OCI-M2 (cell line): Measurements from ENCODE around the gene TRAF3.
"Not testable (repeated sequence)": the region's sequence is repeated elsewhere in the genome, so short reads cannot be mapped to it uniquely, and the experiment has no call there.

Experiments
- DNase-seq: peaks from one replicate; lab custom pipeline; 2025; ENCODE audit not compliant: unreplicated experiment; lab: John Stamatoyannopoulos, UW

Gene TRAF3

DNA sequence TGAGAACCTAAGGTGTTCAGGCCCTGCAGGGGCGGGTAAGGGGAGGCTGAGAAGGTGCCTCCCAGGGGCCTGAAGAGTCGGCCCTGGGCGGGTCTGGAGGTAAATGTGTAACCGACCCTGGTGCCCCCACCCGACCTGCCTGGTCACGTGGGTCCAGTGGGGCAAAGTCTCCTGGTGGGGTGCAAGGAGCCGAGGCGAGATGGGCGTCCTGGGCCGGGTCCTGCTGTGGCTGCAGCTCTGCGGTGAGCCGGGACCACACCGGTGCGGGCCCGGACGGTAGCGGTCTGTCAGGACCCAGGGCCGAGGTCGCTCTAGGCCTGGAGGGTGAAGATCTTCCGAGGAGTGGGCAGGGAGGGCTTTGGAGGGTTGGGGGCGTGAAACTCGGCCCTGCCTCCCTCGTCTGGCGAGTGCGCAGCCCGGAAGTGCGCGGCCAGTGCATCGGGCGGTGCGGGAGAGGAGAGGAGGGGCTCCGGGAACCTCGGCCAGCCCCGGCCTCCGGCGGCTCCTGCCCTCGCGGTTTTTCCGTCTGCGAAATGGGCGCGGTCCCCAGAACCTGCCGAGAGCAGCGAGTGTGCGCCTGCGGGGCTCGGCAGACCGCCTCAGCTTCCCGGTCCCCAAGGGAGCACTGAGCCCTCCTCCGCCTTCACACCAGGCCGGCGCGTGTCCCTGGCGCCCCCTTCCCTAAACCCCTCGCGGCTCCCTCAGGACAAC, 145.4 kb downstream of the TRAF3 start, which contains the start of gene AMN:
TSS of gene AMN (plus strand) at position 174 of the 711 bp plus-strand sequence. CDS start at position 200, 26 bp downstream.
- DNase-seq = no peak

DNA sequence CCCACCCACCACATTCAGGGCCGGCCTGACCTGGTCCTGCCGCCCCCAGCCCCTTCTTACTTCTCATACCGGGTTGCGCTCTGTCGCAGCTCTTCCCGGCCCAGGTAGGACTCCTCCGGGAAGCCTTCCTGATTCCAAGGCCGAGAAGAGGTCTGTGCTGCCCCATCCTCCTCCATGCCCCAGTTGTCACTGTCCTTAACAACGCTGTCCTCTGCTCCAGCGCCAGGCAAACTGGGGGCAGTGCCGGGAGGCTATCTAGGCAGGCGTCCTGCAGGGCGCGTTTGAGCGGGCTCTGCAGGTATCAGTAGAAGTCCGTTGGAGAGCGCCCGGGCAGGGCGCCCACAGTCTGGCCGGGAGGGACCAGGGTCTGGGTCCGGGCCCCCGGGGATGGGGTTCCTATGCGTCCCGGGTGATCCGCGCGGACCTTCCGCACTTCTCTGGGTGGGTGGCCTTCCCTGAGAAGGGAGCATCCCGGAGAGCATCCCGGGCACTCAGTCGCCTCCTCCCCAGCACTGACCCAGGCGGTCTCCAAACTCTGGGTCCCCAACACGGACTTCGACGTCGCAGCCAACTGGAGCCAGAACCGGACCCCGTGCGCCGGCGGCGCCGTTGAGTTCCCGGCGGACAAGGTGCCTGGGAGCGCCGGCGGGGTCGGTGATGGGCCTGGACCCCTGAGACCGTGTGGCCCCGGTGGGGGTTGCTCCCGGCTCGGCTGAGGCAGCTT, 146.1 kb downstream of the TRAF3 start:
- no peak for DNase-seq

DNA sequence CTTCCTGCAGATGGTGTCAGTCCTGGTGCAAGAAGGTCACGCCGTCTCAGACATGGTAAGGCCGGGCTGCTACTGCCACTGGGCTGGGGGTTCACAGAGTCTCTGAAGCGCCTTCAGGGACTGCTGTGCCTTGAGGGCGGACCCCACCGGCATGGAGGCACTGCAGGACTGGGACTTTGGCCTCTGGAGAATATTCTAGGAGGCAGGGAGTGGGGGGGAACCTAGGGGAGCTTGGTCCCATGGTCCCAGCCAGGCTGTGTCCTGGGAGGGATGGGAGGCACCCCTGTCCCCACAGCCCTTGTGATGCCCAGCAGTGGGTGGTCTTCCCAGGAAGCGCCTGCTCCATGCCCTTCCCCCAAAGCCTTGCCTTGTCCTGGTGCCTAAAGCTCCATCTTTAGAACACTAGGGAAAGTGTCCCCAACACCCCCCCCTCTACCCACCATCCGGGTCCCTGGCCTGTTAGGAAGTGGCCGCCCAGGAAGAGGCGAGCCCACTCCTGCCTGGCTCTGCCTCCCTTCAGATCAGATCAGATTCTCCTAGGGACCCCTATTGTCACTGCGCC, 146.8 kb downstream of the TRAF3 start:
- DNase-seq = no peak

DNA sequence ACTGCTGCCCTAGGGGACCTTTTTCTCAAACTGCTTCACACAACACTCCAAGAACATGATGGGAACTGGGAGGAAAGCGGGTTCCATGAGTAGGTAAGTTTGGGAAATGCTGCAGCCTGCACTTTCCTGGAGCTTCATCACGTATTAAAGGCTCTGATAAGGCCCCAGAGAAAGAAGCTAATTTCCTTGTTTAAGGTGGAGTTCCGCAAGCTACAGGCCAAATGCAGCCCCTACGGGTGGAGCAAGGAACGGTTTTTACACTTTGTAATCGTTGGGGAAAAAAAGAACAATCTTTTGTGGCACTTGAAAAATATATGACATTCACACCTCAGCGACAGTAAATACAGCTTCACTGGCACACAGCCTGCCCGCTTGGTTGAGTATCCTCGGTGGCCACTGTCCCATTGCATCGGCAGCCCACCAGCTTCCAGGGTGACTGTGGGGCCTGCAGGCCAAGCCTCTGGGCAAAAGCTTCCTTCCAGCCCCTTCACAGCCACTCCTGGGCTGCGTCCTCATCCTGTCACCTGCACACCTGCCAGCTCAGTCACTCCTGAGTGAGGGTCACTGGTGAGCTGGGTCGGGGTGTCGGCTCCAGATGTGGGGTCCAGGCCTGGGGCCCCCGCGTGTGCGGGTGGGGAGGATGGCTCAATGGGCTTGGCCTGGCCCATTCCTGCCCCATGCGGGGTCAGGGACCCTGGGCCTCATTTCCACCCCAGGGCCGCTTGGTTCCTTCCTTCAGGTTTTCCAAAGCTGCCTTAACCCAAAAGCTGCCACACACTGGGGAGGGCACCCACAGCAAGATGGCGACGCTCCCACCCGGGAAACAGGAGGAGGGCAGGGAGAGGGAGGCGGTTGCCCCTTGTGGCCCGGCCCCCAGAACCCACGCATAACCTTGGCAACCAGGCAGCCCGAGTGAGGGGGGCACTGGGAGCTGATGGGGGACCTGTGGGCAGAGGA, 147.7 kb downstream of the TRAF3 start:
- no peak for DNase-seq

DNA sequence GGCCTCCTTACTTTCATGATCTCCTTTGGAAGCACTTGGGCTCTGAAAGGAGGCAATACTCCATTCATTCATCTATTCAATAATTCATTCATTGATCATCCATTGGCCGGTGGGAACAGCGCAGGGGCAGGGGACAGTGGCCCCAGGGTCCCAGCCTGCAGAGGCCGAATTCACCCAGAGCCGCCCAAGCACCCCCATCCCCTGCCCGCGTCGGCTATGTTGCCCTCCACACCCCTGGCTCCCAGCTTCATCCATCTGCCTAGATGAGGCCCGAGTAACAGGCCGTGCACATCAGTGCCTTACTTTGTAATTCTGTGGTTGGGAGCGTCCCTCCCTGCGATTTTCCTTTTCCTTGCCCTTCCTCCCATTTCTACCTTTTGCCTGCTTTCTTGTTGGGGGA, 148.4 kb downstream of the TRAF3 start:
- DNase-seq = no peak

DNA sequence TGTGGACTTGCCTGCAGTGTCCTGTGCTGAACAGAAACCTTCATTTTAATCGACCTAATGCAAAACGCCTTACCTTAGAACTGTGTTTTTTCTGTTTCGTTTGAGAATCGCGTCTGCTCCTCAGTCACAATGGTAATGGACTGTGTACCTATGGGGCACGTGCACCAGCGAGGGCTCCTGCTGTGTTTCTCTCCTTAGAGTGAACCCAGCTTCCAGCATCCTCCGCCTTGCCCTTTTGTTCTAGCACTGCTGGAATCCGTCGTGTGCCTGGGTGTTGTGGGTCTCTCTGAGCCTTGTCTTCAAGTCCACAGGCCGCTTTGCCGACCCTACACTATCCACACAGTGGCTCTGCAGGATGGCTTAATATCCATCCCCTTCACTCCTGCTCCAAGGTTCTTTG, 148.9 kb downstream of the TRAF3 start:
- no peak for DNase-seq

DNA sequence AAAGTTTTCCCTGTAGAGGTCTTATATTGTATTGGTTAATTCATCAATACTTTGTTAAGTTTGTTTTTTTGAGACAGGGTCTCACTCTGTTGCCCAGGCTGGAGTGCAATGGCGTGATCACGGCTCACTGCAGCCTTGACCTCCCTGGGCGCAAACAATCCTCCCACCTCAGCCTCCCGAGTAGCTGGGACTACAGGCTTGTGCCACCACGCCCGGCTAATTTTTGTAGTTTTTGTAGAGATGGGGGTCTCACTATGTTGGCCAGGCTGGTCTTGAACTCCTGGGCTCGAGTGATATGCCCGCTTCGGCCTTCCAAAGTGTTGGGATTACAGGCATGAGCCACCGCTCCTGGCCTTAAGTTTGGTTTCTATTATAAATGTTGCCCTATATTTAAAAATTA, 149.6 kb downstream of the TRAF3 start:
- not testable (repeated sequence) for DNase-seq

DNA sequence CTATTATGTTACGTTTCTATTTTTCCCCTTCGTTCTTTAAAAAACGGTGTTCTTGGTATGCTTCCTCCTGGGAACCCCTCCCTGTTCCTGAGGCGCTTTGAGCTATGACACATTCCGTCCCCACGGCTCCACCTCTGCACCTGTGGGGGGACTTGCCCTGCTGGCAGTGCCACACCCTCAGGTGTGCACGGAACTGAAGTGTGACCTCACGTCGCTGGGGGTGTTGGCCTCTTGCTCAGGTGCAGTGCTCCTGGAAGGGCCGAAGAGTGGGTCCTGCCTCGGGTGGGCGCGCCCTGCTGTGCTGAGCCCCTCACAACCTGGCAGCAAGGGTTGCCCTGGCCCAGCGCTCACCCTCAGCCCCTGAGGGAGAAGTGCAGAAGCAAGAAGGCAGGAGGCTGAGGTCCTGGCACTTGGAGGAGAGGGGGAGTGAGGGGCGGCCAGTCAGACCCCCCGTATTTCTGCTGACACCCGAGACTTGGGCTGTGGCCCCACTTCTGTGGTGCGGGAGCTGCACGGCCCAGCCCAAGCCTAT, 150.2 kb downstream of the TRAF3 start:
- DNase-seq = no peak

DNA sequence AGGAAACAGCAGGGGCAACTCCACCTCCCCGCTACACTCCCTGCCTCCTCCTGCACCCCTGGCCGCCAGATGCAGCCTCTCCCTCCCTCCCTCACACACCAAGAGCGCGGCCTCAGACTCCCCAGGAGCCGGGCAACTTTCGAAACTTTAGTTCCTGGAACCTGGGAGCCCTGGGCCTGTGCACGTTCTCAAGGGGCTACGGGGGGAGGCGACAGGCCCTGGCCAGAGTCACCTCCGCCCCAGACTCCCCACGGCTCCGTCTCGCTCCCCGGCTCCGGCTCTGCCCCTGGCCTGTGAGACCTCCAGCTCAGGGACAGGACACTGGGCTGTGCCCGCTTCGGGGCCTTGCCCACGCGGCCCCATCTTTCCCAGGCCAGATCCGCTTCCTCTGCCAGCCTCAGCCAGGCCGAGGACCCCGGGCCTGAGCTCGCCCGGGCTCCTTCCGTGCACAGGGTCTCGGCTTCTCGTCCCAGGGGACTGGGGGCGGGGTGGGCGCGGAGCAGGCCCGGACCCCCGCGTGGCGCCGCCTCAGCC, 150.7 kb downstream of the TRAF3 start:
- no peak for DNase-seq

DNA sequence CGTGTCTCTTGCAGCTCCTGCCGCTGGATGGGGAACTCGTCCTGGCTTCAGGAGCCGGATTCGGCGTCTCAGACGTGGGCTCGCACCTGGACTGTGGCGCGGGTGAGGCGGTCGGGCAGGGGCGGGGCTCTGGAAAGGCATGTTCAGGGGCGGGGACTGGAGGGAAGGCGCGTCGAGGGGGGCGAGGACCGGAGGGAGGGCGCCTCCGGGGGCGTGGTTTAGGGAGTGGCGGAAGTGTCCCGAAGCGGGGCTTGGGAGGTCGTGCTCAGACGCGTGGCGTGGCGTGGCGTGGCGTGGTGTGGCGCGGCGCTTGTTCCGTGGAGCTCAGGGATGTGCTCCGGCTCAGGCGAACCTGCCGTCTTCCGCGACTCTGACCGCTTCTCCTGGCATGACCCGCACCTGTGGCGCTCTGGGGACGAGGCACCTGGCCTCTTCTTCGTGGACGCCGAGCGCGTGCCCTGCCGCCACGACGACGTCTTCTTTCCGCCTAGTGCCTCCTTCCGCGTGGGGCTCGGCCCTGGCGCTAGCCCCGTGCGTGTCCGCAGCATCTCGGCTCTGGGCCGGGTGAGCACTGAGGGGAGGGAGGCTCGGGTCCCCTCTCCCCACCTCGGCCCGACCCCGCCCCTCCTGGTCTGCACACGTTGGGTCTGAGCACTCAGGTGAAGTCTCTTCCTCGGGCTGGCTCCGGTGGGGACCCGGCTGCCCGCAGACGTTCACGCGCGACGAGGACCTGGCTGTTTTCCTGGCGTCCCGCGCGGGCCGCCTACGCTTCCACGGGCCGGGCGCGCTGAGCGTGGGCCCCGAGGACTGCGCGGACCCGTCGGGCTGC, 151.4 kb downstream of the TRAF3 start:
- DNase-seq = no peak

DNA sequence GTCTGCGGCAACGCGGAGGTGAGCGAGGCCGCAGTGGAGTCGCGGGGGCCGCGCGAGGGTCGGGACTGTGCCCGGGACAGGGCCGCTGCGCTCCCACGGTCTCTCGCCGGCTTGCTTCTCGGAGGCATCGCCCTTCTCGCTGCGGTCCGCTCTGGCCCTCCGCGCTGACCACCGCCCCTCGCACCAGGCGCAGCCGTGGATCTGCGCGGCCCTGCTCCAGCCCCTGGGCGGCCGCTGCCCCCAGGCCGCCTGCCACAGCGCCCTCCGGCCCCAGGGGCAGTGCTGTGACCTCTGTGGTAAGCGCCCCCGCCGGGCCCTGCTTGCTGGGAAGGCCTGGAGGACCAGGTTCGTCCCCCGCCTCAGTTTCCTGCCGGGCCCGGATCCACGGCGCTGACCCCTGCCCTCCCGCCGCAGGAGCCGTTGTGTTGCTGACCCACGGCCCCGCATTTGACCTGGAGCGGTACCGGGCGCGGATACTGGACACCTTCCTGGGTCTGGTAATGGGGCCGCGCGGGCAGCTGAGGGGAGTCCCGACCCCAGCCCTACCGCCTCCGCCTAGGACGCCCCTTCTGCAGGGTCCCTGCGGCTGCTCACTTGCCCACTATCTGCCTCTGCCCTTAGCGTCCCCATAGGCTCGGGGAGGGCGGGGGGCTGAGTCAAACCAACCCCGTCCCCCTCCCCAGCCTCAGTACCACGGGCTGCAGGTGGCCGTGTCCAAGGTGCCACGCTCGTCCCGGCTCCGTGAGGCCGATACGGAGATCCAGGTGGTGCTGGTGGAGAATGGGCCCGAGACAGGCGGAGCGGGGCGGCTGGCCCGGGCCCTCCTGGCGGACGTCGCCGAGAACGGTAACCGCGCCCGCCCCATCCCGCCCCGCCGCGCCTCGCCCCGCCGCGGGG, 152.2 kb downstream of the TRAF3 start:
- DNase-seq = no peak

DNA sequence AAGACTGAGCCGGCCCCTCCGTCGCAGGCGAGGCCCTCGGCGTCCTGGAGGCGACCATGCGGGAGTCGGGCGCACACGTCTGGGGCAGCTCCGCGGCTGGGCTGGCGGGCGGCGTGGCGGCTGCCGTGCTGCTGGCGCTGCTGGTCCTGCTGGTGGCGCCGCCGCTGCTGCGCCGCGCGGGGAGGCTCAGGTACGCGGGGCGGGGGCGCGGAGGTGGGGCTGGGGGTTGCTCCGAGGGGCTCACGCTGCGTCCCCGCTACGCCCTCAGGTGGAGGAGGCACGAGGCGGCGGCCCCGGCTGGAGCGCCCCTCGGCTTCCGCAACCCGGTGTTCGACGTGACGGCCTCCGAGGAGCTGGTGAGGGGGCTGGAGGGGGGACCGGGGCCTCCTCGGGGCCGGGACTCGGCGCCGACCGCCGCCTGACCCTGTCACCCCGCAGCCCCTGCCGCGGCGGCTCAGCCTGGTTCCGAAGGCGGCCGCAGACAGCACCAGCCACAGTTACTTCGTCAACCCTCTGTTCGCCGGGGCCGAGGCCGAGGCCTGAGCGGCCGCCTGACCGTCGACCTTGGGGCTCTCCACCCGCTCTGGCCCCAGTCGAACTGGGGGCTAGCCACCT, 153.0 kb downstream of the TRAF3 start:
- no peak for DNase-seq

DNA sequence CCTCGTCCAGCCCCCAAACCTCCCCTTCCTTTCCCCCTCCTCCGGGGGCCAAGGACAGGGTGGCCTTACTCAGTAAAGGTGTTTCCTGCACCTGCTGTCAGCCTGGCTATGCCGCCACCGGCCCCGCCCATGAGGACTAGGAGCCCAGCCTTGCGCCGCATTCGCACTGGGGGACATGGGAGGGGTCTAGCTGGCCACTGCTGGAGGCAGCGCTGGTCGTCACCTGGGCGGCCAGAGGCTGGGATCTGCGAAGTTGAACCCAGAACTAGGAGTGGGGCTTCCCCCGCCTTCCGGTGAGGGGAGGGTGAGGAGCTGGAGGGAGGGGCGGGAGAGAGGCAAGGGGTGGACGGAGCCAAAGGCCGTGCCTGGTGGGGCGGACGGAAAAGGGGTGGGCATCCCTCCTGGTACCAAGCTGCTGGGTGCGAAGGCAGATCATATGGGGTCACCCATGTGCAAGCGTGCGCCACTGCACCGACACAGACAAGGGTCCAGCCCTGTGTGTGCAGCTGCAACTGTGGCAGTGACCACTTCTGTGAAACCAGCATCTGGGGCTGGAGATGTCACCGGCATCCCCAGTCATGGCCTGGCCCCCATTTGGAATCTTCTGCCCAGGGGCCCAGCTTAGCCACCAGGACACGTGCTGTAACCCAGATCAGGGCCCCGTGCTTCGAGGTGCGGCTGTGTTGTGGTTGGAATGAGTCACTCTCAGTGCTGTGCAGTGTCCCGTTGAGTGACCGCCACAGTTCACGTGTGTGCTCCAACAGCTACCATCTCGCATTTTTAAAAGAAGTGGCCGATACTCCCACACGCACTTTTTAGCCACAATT, 153.7 kb downstream of the TRAF3 start:
- DNase-seq = no peak

DNA sequence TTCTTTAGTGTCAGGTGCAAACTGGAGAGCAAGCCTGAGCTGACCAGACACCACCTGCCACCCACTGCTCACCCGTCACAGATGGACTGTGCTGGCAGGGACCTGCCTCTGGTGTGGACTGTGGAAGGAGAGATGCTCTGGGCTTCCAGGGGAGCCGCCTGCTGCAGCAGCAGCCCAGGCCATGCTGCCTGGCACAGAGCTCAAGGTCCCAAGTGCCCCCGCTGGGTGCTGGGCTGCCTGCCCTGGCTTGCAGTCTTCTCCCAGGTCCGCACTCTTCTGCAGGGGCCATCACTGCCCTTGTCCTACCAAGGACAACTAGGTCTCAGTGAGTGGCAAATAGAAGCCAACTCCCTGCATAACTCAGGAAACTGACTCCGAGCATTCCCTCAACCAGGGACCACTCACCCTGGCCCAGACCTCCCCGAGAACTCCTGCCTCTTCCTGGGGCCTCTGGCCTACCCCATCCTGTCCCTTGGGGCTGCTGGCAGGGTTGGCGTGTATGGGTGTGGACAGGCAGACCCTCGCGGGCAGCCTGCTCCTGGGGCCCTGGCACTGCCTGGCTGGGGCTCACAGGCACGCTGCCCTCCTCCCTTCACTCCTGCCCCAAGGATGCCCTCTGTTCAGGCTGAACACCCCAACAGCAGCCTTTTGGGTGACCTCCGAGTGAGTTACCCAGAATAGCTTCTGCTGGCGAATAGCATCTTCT, 154.5 kb downstream of the TRAF3 start:
- no peak for DNase-seq

DNA sequence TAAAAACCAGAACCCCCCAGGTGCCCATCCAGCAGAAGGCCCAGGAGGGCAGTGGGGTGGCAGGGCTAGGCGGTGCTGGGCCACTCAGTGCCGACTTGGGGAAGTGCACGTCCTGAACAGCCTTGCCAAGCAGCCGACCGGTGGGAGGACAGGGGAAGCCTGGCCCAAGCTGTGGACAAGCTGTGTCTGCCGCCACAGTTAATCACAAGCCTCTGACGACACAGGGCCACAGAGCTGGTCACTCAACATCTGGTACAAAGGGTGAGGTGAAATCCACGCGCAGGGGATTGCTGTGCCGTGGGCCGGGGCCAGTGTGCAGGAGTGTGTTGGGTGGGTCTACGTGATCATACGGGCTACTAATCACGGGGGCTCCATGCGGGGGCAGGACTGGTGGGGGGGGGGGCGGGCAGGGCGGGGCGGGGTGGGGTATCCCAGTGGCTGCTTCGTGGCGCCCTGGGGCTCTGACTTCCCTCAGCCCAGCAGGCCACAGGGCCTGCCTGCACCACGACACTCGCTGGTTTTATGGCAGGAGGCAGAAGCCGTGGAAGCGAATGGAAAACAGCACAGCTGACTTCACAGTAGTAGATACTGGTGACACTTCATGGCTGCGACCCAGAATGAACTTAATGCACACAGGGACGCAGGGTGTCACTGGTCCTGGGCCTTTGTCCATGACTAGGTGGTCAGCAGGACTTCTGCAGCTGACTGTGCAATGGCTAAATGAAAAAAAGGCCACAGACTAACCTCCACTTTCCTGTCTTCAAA, 155.4 kb downstream of the TRAF3 start:
- DNase-seq = no peak

DNA sequence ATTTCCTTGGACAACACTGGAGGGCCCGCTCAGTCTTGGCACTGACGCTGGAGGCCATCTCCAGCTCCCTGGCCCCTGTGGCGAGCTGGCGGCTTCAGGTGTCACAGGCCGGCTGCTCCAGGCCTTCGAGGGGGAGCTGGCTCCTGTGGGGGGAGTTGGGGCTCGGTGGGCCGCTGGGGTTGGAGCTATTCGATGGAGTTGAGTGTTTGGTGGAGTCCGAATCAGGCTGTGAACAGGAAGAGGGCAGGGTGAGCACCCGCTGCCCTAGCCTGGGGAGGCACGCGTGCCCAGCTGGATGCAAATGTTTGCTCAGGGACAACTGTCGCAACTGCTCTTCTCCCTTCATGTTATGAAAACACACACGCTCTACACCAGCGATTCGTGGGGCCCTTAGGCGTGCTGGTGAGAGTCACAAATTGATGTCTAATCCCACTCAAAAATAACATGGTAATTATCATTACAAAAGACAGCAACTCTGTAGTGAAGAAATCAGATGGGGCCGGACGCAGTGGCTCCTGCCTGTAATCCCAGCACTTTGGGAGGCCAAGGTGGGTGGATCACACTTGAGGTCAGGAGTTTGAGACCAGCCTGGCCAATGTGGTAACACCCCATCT, 156.5 kb downstream of the TRAF3 start:
- DNase-seq = no peak
